Measurements from ENCODE around the gene NRP1.

Gene NRP1

DNA sequence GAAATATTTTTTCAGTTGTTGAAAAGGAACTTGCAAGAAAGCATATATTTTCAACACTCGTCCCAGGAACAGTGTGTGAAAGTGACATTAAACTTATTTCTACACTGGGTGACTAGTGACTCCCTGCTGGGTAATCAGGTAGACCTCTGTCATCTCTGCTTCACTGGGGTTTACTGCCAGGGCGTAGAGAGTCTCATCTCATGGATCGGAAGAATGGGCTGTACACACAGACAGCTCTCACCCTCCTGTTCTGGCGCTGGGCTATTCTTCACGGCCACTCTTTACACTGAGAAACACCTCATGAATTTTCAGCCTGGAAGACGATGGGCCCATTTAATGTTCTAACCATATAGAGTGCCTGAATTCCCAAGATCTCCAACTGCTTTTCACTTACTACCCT, 36.4 kb downstream of the NRP1 start:
- TF ChIP-seq, protein P1, sequence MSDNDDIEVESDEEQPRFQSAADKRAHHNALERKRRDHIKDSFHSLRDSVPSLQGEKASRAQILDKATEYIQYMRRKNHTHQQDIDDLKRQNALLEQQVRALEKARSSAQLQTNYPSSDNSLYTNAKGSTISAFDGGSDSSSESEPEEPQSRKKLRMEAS (IDR thresholded peaks at IDR 0.05): no peak
- TF ChIP-seq TCF12 (IDR thresholded peaks at IDR 0.05; ENCODE audit: low read depth) (no peak), CEBPB (IDR thresholded peaks at IDR 0.05) (no peak), YY1 (IDR thresholded peaks at IDR 0.05; ENCODE audit: low read depth) (no peak), FOXM1 (IDR thresholded peaks at IDR 0.05; ENCODE audit: borderline replicate concordance, low read depth) (no peak), EP300 (IDR thresholded peaks at IDR 0.05; ENCODE audit: borderline replicate concordance) (no peak), NFIC (IDR thresholded peaks at IDR 0.05) (no peak), ZBTB7A (IDR thresholded peaks at IDR 0.05; ENCODE audit: low read depth) (no peak), TEAD4 (IDR thresholded peaks at IDR 0.05) (no peak), CREB1 (IDR thresholded peaks at IDR 0.05; ENCODE audit: low read depth) (no peak), RAD21 (IDR thresholded peaks at IDR 0.05; ENCODE audit: low read depth) (no peak), EGR1 (IDR thresholded peaks at IDR 0.05) (no peak)
- TF ChIP-seq, protein P2, sequence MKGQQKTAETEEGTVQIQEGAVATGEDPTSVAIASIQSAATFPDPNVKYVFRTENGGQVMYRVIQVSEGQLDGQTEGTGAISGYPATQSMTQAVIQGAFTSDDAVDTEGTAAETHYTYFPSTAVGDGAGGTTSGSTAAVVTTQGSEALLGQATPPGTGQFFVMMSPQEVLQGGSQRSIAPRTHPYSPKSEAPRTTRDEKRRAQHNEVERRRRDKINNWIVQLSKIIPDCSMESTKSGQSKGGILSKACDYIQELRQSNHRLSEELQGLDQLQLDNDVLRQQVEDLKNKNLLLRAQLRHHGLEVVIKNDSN (IDR thresholded peaks at IDR 0.05): no peak

DNA sequence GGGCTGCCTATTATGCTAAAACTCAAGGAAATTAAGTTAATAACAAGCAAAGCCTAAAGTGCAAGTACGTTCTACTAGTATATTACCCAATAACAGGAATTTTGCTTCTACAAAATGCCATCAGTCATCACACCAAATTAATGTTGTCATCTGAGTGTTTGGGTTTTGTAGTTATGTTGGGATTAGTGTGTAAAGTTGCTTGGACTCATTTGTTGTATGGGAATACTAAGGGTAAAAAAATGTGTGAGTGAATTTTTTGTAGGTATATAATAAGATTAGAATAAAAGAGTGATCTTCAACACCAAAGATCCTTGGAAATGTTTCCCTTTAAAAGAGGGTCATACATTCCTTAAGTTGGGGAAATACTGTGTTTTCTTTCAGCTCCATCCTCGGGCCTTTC, 38.6 kb downstream of the NRP1 start:
- no peak for TF ChIP-seq FOXM1 (IDR thresholded peaks at IDR 0.05; ENCODE audit: borderline replicate concordance, low read depth)
- no peak for TF ChIP-seq NFIC (IDR thresholded peaks at IDR 0.05)
- no peak for TF ChIP-seq YY1 (IDR thresholded peaks at IDR 0.05; ENCODE audit: low read depth)
- TF ChIP-seq TEAD4 (IDR thresholded peaks at IDR 0.05): no peak
- no peak for TF ChIP-seq CREB1 (IDR thresholded peaks at IDR 0.05; ENCODE audit: low read depth)
- no peak for TF ChIP-seq CEBPB (IDR thresholded peaks at IDR 0.05)
- TF ChIP-seq TCF12 (IDR thresholded peaks at IDR 0.05; ENCODE audit: low read depth): no peak
- no peak for TF ChIP-seq ZBTB7A (IDR thresholded peaks at IDR 0.05; ENCODE audit: low read depth)
- TF ChIP-seq, protein P2 (IDR thresholded peaks at IDR 0.05): no peak
- TF ChIP-seq, protein P1 (IDR thresholded peaks at IDR 0.05): no peak
- no peak for TF ChIP-seq EGR1 (IDR thresholded peaks at IDR 0.05)
- no peak for TF ChIP-seq EP300 (IDR thresholded peaks at IDR 0.05; ENCODE audit: borderline replicate concordance)
- TF ChIP-seq TAF1 (IDR thresholded peaks at IDR 0.05; ENCODE audit: low read depth): no peak

DNA sequence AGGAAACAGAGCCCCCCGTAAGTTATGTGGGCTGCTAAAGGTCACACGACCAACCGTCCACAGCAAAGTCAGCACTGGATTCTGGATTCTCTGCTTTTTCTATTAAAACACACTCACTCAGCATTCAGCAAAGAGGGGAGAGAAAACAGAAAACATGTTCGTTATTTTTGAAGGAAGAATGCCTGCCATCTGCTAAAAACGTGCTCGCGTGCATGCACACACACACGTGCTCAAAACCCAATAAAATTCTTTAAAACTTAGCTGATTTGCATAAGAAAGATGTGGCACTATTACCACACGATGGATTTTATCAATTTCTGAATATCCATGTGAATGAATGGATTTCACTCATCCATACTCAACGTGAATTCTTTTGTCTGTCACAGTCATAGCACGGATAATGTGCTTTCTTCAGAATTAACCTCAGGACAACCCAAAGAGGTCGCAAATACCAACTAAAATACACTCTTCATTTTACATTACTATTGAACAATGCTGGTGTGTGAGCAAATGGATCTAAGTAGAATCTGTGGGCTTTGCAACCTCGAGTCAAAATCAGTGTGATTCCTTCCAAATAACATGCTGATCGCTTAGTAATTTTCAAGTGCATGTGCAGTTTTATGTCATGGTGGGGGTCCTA, 40.8 kb downstream of the NRP1 start:
- TF ChIP-seq ZBTB7A (IDR thresholded peaks at IDR 0.05; ENCODE audit: low read depth): no peak
- no peak for TF ChIP-seq TCF12 (IDR thresholded peaks at IDR 0.05; ENCODE audit: low read depth)
- no peak for TF ChIP-seq EGR1 (IDR thresholded peaks at IDR 0.05)

DNA sequence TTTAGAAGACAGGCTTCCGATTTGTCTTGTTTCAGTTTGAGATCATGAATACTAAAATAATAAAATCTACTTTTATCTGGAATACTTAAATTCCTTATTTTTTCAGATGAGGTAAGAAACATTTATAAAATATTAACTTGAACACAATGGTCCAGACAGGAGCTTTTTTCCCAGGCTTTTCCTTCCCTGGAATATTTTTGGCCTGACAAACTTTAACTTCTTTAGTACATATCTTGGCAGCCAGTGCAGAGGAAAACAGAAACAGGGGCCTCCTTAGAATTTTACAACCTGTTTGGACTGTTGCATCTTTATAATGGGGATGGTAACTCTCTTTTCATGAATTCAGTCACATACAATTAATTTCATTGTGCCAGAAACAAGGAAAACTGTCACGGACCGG, 41.4 kb downstream of the NRP1 start:
- TF ChIP-seq TEAD4 (IDR thresholded peaks at IDR 0.05) (no peak), EGR1 (IDR thresholded peaks at IDR 0.05) (no peak), RAD21 (IDR thresholded peaks at IDR 0.05; ENCODE audit: low read depth) (no peak), EP300 (IDR thresholded peaks at IDR 0.05; ENCODE audit: borderline replicate concordance) (no peak), CREB1 (IDR thresholded peaks at IDR 0.05; ENCODE audit: low read depth) (no peak), ZBTB7A (IDR thresholded peaks at IDR 0.05; ENCODE audit: low read depth) (no peak), YY1 (IDR thresholded peaks at IDR 0.05; ENCODE audit: low read depth) (no peak), NFIC (IDR thresholded peaks at IDR 0.05) (no peak), FOXM1 (IDR thresholded peaks at IDR 0.05; ENCODE audit: borderline replicate concordance, low read depth) (no peak)
- TF ChIP-seq, protein P3, sequence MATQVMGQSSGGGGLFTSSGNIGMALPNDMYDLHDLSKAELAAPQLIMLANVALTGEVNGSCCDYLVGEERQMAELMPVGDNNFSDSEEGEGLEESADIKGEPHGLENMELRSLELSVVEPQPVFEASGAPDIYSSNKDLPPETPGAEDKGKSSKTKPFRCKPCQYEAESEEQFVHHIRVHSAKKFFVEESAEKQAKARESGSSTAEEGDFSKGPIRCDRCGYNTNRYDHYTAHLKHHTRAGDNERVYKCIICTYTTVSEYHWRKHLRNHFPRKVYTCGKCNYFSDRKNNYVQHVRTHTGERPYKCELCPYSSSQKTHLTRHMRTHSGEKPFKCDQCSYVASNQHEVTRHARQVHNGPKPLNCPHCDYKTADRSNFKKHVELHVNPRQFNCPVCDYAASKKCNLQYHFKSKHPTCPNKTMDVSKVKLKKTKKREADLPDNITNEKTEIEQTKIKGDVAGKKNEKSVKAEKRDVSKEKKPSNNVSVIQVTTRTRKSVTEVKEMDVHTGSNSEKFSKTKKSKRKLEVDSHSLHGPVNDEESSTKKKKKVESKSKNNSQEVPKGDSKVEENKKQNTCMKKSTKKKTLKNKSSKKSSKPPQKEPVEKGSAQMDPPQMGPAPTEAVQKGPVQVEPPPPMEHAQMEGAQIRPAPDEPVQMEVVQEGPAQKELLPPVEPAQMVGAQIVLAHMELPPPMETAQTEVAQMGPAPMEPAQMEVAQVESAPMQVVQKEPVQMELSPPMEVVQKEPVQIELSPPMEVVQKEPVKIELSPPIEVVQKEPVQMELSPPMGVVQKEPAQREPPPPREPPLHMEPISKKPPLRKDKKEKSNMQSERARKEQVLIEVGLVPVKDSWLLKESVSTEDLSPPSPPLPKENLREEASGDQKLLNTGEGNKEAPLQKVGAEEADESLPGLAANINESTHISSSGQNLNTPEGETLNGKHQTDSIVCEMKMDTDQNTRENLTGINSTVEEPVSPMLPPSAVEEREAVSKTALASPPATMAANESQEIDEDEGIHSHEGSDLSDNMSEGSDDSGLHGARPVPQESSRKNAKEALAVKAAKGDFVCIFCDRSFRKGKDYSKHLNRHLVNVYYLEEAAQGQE (IDR thresholded peaks at IDR 0.05; ENCODE audit: low read depth): no peak
- TF ChIP-seq, protein P1 (IDR thresholded peaks at IDR 0.05): no peak
- TF ChIP-seq, protein P2 (IDR thresholded peaks at IDR 0.05): no peak

DNA sequence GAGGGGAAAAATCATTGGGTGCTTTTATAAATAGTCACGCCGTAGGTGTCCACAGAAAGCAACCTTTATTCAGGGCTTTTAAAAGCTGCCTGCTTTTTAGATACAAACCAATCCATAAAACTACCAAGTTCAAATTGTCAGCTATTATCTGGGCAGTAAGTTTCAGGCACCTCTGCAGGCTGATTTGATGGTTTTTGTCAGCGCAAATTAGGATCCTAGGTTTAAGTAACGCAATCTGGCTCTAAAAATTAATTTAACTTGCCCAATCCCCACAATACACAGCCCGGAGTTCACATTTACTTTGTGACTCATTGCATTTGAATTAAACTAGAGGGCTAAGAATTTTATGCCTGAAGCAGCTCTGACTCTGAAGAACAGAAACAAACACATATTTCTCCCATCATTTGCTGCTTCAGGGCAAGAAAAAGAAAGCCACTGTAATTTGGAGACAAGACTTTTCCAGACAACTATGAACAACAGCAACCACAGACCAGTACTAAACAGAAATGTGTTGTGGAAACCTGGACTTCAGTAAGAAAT, 43.3 kb downstream of the NRP1 start:
- TF ChIP-seq NFIC (IDR thresholded peaks at IDR 0.05): no peak
- no peak for TF ChIP-seq CREB1 (IDR thresholded peaks at IDR 0.05; ENCODE audit: low read depth)
- TF ChIP-seq ZBTB7A (IDR thresholded peaks at IDR 0.05; ENCODE audit: low read depth): no peak
- TF ChIP-seq TCF12 (IDR thresholded peaks at IDR 0.05; ENCODE audit: low read depth): no peak
- TF ChIP-seq TAF1 (IDR thresholded peaks at IDR 0.05; ENCODE audit: low read depth): no peak
- TF ChIP-seq, protein P2 (IDR thresholded peaks at IDR 0.05): no peak
- TF ChIP-seq, protein P3 (IDR thresholded peaks at IDR 0.05; ENCODE audit: low read depth): no peak
- TF ChIP-seq RAD21 (IDR thresholded peaks at IDR 0.05; ENCODE audit: low read depth): no peak
- TF ChIP-seq CEBPB (IDR thresholded peaks at IDR 0.05): no peak
- TF ChIP-seq FOXM1 (IDR thresholded peaks at IDR 0.05; ENCODE audit: borderline replicate concordance, low read depth): no peak
- TF ChIP-seq TEAD4 (IDR thresholded peaks at IDR 0.05): no peak
- no peak for TF ChIP-seq EGR1 (IDR thresholded peaks at IDR 0.05)
